Memory B cell (primary cell): Measurements from ENCODE around the gene SLC26A1.
A peak's percentile ranks its signal among the peaks of the same experiment; 100 is the strongest.
"Not testable (repeated sequence)": the region's sequence is repeated elsewhere in the genome, so short reads cannot be mapped to it uniquely, and the experiment has no call there.

Source experiments
- ATAC-seq: fragments of 150-1000 bp; cut with Tn5 transposase; 2 replicates; pipeline ENCODE4 v1.10.0; 2021; ENCODE audit warnings: low read depth, mild to moderate bottlenecking, moderate library complexity
- DNase-seq, 2 donors: peaks; one replicate each; pipeline ENCODE4 v3.0.0; 2022; ENCODE audit warnings: low spot score in 2 of 2
- H3K27ac Mint-ChIP-seq: one replicate; pipeline ENCODE4 v1.8.0; 2022; ENCODE audit warnings: mild to moderate bottlenecking, moderate library complexity, mixed read lengths
- H3K27me3 Mint-ChIP-seq: one replicate; pipeline ENCODE4 v1.8.0; 2022; ENCODE audit warnings: mixed read lengths
- H3K36me3 Mint-ChIP-seq: one replicate; pipeline ENCODE4 v1.8.0; 2022; ENCODE audit warnings: mild to moderate bottlenecking, mixed read lengths
- H3K4me1 Mint-ChIP-seq: one replicate; pipeline ENCODE4 v1.8.0; 2022; ENCODE audit warnings: mixed read lengths
- H3K4me3 Mint-ChIP-seq: one replicate; pipeline ENCODE4 v1.8.0; 2022; ENCODE audit warnings: mild to moderate bottlenecking, moderate library complexity, mixed read lengths
- H3K9me3 Mint-ChIP-seq: one replicate; pipeline ENCODE4 v1.8.0; 2022; ENCODE audit warnings: mixed read lengths

Gene SLC26A1

DNA sequence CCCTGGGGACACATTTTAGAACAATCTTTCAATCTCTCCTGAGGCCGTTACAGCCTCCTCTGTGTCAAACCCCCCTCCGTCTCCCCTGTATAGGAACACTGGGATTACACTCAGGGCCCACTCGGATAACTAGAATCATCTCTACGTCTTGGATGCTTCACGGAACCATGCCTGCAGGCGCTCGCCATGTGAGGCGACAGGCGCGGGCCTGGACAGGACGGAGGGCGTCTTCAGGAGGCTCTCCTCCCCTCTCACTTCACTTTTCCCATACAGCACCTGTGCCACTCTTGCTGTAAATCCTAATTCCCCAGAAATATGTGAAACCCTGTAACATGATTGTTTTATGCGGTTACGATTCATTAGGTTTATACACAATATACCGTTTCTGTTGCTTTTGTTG is 10.4 kb downstream of the SLC26A1 start:
- DNase-seq: no peak
- Mint-ChIP-seq H3K36me3 (no peaks in the 10 kb centered on the region), H3K27ac (no peak overlapping the region), H3K9me3 (no peaks in the 10 kb centered on the region), H3K4me1 (peaks cover 9% of the 10 kb centered on the region), H3K4me3 (no peak overlapping the region), H3K27me3 (no peaks in the 10 kb centered on the region)
- no peak for ATAC-seq

DNA sequence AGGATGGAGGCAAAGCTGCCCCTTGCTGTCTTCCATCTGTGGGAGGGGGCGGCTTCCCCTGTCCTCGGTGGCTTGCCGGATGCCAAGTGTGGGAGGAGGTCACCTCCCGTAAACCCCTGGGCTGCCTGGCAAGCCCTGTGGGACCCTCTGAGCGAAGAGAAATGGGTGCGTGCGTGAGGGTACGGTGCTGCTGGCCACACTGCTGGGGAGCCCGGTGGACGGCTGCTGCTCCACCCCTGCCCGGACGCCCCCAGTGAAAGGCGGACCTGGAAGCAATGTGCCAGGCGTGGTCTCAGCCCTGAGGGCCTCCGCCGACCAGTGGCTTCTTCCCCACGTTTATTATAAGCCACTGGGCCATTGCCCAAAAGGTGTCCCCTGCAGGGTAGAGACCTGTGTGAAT is 10.9 kb downstream of the SLC26A1 start:
- Mint-ChIP-seq H3K36me3 (no peaks in the 10 kb centered on the region), H3K4me3 (no peak overlapping the region), H3K9me3 (no peaks in the 10 kb centered on the region), H3K4me1 (peaks cover 6% of the 10 kb centered on the region), H3K27me3 (no peaks in the 10 kb centered on the region), H3K27ac (no peak overlapping the region)
- ATAC-seq (no peak), DNase-seq (no peak)

DNA sequence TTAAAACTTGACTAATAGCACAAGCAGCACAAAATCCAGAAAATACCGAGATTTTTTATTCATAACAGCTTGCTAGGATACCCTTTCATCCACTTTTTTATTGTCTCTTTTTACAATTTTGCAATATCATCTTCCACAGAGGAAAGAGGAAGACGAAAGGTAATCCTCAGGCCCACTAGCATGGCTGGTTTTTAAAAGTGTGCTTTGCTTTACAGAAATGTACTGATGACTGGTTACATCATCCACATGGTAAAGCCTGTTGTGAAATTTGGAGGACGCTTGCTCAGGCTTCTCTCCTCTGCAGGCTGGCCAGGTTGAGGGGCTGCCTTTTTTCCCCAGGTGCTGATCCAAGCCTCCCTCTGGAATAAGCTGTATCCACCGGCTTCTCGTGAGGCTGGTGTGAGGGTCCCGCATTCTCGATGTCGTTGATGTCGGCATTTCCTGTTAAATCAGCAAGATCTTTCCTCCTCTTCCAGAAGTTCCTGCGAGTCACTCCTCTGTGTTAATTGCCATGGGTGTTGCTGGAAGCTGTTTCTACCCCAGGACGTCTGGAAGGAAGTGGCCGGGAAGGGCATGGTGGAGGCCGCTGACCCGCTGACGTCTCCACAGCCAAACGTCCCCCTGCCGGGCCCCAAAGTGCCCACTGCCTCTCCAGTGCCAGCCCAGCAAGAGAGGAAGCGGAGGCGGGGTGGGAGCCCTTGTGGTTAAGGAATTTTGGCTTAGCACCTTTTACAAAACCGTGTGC is 14.1 kb downstream of the SLC26A1 start:
- DNase-seq (no peak), ATAC-seq (no peak)
- H3K4me3 Mint-ChIP-seq: no peak overlapping the region
- no peaks in the 10 kb centered on the region for H3K9me3 Mint-ChIP-seq
- no peaks in the 10 kb centered on the region for H3K27me3 Mint-ChIP-seq
- H3K36me3 Mint-ChIP-seq: no peaks in the 10 kb centered on the region
- no peak overlapping the region for H3K27ac Mint-ChIP-seq
- H3K4me1 Mint-ChIP-seq: no peaks in the 10 kb centered on the region

DNA sequence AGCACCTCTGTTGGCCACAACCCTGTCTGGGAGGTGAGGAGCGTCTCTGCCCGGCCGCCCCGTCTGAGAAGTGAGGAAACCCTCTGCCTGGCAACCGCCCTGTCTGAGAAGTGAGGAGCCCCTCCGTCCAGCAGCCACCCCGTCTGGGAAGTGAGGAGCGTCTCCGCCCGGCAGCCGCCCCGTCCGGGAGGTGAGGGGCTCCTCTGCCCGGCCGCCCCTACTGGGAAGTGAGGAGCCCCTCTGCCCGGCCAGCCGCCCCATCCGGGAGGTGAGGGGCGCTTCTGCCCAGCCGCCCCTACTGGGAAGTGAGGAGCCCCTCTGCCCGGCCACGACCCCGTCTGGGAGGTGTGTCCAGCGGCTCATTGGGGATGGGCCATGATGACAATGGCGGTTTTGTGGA is 17.2 kb downstream of the SLC26A1 start:
- H3K9me3 Mint-ChIP-seq, H3K36me3 Mint-ChIP-seq, H3K27ac Mint-ChIP-seq, ATAC-seq, H3K27me3 Mint-ChIP-seq, H3K4me3 Mint-ChIP-seq, H3K4me1 Mint-ChIP-seq, DNase-seq: not testable (repeated sequence)

DNA sequence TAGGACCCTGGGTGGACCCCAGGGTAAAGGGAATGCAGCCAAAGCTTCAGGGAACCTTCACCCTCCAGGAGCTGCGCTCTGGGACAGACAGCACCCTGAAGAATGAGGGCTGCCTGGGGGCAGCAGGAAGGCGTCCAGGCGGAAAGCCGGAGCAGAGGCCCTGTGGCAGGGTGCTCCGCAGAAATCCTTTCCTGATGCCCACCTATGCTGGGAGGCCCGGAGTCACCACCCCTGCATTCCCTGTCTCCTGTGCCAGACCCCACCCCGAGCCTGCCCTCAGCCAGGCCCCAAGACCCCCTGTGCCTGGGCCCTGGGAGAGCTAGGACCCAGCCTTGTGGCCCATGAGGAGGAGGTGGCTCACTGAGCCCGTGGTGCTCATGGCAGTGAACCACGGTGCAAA is 18.5 kb downstream of the SLC26A1 start:
- Mint-ChIP-seq H3K27ac (no peak overlapping the region), H3K4me3 (no peak overlapping the region), H3K4me1 (peaks cover 4% of the 10 kb centered on the region)

DNA sequence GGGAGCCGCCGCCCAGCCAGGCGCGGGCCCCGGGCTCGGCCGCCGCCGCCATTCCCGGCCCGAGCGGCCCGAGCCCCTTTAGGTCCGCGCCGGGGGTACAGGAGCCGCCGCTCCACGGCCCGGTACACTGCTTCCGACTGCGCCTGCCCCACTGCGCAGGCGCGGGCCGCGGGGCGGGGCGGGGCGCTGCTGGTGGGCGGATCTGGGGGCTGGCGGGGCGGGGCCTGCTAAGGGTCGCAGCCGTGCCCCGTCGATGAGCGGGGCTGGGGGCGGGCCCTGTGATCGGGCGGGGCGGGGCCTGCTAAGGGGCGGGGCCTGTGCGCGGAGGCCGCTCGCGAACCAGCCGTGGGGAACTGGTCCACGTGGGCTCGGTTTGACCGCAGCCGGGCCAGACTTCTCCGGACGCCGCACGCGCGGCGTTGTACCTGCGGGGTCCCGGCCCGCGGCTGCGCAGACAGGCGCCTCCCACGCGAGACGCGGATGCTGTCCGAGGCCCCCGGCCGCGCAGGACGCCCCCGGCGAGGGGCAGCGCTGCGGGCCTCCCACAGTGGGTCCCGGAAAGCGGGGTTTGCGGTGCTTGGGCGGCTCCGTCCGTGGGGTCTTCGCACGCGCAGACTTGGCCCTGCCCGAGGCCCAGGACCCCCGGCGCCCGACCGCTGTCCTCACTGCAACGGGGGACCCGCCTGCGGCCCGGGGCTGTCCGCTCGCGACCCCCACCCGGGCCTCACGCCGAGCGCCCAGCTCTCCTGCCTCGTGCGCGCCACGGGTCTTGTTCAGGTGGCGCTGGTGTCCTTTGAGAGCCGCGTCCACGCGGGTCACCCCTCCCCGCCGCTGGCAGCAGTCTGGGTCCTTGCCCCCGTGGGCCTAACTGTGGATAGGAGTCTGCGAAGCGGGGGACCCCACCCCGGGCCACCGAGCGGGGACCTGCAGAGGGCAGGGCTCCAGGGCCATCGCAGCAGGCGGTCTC is 19.5 kb downstream of the SLC26A1 start, which contains the start of gene DGKQ:
TSS of gene DGKQ (minus strand) at position 139 of the 967 bp plus-strand sequence. CDS start at position 52, 87 bp downstream.
- ATAC-seq: peak; percentile 90
- Mint-ChIP-seq H3K27ac (no peak within 1 kb of the TSS), H3K9me3 (no peaks in the 10 kb centered on the region), H3K36me3 (no peaks in the 10 kb centered on the region), H3K27me3 (no peaks in the 10 kb centered on the region), H3K4me1 (peaks cover 4% of the 10 kb centered on the region), H3K4me3 (peak within 1 kb of the TSS; percentile 68)
- peak; percentile 80 to 82 for DNase-seq

More for the DNA sequence above, 18.5 kb downstream of the SLC26A1 start:
- DNase-seq (no peak), ATAC-seq (no peak)
- H3K27me3 Mint-ChIP-seq: no peaks in the 10 kb centered on the region
- H3K36me3 Mint-ChIP-seq: no peaks in the 10 kb centered on the region
- H3K9me3 Mint-ChIP-seq: no peaks in the 10 kb centered on the region

DNA sequence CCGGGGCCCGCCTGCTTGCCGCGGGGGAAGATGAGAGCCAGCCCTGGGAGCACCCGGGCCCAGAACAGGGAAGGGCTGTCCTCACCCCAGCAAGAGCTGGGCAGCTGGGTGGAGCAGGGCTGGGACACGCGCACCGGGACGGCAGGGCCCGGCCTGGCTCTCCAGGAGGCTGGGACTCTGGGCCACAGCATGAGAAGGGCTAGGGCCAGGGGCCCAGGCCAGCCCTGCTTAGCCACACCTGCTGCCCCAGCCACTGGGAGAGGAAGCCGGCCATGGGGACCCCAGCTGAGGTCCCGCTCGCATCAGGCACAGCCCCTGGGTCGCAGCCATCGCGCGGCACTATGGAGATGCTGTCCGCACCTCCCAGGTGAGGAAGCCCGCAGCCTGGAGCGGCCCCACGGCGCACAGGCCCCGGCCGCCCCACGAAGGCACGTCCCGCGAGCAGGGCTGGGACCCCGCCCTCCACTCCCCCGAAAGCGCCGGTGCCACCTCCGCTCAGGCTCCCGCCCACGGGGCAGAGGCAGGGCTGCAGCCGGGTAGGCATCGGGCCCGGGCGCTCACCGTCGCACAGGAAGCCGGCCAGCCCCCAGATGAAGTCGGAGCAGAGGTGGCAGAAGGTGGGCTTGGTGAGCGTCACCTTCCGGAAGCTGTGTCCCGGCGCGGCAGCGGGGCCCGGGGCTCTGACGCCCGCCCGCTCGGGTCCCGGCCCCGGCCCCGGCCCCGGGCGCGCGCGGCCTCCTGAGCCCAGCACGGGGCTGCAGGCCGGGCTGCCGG is 20.4 kb downstream of the SLC26A1 start:
- no peaks in the 10 kb centered on the region for H3K36me3 Mint-ChIP-seq
- peak; percentile 47 for ATAC-seq
- H3K4me3 Mint-ChIP-seq: peak overlapping the region; percentile 68
- peak; percentile 43 to 64 for DNase-seq
- peaks cover 4% of the 10 kb centered on the region for H3K4me1 Mint-ChIP-seq
- no peaks in the 10 kb centered on the region for H3K9me3 Mint-ChIP-seq
- H3K27me3 Mint-ChIP-seq: no peaks in the 10 kb centered on the region
- H3K27ac Mint-ChIP-seq: no peak overlapping the region

DNA sequence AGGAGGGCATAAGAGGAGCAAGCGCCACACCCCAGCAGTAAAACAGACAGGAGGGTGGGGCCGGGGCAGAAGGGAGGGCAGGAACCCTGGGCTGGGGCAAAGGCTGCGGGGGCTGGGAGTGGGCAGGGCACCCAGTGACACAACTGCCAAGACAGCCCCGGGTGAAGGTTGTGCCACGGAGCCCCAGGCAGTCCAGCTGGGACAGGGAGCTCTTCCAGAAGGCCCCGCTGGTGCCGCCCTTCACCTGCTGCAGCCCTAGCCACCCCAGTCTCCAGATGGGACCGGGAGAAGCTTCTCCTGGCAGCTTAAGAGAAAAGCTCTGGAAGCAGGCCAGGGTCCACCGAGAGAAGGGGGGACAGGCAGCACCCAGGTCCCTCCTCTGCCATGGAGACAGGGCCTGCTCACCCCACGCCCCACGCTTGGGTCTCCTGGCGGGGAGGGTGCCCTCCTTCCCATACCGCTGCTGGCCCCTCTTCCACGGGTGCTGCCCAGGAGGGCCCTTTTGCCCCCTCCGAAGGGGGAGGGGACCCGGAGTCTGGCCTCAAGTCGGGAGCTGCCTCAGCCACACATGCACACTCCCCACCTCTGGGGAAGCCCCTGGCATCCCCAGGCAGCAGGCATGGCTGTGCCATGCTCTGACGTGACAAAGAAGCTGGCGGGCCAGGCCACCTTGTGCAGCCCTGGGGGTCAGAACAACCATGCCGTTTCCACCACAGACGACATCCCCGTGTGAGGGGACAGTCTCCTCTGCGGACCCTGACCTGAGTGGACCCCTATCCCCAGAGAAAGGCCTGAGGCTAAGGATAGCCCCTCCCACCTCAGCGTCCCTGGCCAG is 21.3 kb downstream of the SLC26A1 start:
- Mint-ChIP-seq H3K4me3 (peak overlapping the region; percentile 68), H3K36me3 (no peaks in the 10 kb centered on the region), H3K27ac (no peak overlapping the region), H3K27me3 (no peaks in the 10 kb centered on the region), H3K9me3 (no peaks in the 10 kb centered on the region), H3K4me1 (peaks cover 4% of the 10 kb centered on the region)
- DNase-seq: no peak
- no peak for ATAC-seq

DNA sequence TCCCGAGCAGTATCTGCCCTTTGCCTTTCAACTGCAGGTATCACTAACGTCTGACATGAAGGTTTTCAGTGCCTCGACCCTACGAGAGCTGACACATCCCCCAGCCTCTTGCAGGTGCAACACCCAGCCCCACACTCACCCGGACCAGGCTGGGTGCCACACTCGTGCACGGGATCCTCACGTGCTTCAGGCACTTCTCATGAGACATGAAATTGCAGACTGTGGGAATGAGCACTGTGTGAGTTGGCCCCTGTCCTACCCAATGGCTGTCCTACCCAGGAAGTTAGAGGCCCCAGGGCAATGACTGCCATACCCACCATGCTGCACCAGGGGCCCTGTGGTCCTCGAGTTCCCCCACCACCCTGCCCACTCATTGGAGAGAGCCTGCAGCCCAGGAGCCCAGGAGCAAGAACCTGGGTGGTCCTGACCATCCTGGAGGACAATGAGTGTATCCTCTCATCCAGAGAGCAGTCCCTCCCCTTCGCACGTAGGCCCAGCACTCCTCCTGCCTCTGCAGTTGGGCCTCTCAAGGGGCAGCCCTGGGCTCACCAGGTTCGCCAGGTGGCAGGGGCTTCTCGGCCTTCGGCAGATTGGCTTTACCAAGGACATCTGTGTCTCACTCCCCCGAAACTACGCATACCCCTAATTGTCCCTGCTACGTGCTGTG is 22.2 kb downstream of the SLC26A1 start:
- Mint-ChIP-seq H3K4me1 (peaks cover 4% of the 10 kb centered on the region), H3K9me3 (no peaks in the 10 kb centered on the region), H3K27me3 (no peaks in the 10 kb centered on the region), H3K36me3 (no peaks in the 10 kb centered on the region), H3K27ac (no peak overlapping the region), H3K4me3 (peak overlapping the region; percentile 49)
- no peak for DNase-seq
- ATAC-seq: no peak

DNA sequence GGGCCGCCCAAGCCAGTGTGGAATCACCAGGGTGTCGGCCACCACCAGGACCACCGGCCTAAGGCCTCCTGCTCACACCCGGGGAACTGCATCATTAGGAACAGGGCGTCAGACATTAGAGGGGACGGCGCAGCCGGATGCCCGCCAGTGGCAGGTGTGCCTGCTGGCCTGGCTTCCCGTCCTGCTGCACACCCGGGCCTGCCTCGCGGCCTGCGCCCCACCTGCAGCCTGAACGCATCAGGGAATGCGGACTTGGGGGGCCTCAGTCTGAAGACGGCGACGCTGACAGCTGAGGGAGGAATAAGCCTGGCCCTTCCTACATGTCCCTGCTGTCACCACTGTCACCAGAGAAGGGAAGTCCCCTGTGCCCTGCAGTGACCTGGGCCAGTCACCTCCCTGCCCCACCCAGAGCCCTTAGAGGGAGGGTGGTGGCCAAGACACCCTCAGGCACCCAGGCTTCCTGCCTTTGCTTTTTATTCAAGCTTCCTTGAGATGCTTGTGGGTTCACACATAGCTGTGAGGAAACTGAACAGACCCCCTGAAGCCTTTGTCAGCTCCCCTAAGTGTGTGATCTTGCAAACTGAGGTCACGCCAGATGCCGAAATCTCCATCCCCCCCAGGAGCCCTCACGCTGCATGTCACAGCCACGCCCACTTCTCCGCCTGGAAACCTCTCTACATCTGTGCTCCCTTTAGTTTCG is 23.0 kb downstream of the SLC26A1 start:
- ATAC-seq (no peak), DNase-seq (no peak)
- Mint-ChIP-seq H3K4me3 (no peak overlapping the region), H3K27me3 (no peaks in the 10 kb centered on the region), H3K27ac (no peak overlapping the region), H3K36me3 (no peaks in the 10 kb centered on the region), H3K4me1 (peaks cover 4% of the 10 kb centered on the region), H3K9me3 (no peaks in the 10 kb centered on the region)

DNA sequence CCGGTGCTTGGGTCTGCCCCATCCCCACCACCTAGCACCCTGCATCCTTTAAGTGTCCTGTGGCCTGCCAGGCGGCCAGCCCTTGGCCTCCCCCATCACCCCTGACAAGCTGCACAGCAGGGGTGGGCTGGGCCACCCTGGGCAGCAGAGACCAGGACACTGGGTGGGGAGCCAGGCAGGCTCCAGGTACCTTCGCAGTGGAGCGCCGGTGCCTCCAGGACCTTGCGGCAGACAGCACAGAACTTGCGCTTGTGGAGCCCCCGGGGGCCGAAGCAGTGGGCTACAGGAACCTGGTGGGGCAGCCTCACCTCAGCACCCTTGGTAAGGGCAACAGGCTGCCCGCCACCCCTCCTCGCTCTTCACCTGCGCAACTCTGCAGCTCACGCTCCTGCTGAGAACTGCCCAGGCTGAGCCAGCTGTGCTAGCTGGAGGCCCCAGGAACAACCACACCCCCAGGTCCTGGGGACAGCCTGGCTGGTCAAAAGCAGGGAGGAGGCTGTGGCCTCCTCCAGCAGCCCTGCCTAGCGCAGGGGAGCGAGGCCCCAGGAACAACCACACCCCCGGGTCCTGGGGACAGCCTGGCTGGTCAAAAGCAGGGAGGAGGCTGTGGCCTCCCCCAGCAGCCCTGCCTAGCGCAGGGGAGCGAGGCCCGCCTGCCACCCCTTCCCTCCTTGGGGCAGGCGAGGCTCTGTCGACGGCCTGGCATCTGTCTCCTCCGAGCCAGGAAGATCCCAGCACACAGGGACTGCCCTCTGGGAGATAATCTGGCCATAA is 24.4 kb downstream of the SLC26A1 start:
- H3K4me1 Mint-ChIP-seq: peaks cover 4% of the 10 kb centered on the region
- no peaks in the 10 kb centered on the region for H3K9me3 Mint-ChIP-seq
- ATAC-seq: no peak
- H3K27ac Mint-ChIP-seq: no peak overlapping the region
- no peaks in the 10 kb centered on the region for H3K36me3 Mint-ChIP-seq
- DNase-seq: no peak
- H3K4me3 Mint-ChIP-seq: no peak overlapping the region
- H3K27me3 Mint-ChIP-seq: no peaks in the 10 kb centered on the region

DNA sequence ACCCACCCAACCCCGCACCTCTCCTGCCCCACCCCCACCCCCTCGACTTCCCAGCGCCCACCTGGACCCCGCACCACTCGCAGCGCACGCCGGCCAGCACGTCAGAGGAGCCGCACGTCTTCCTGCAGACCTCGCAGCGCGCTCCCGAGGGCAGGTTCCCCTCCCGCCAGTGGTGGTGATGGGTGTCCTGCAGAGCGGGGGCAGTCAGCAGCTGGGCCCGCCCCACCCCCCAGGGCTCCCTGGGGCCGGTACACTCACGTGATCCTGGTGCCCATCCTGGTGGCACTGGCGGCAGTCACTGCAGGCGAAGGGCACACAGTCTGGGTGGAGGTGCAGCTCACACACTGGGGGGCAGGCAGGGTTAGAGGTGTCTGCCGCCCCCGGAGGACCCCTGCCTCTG is 25.0 kb downstream of the SLC26A1 start:
- H3K27me3 Mint-ChIP-seq: no peaks in the 10 kb centered on the region
- H3K36me3 Mint-ChIP-seq: peaks cover 1% of the 10 kb centered on the region
- H3K4me3 Mint-ChIP-seq: peak overlapping the region; percentile 49
- no peak overlapping the region for H3K27ac Mint-ChIP-seq
- ATAC-seq: no peak
- H3K9me3 Mint-ChIP-seq: no peaks in the 10 kb centered on the region
- H3K4me1 Mint-ChIP-seq: peaks cover 4% of the 10 kb centered on the region
- no peak for DNase-seq
